PC-9 (cell line): Measurements from ENCODE around the gene SCIN.

ENCODE experiments used
- EZH2 ChIP-seq: fragments of 200-600 bp; sonication (generic); IDR thresholded peaks from 2 replicates; pipeline ENCODE4 v1.8.0; 2017; ENCODE audit warnings: antibody characterized with exemption, low read depth
- TF ChIP-seq, protein P1 (sequence below): fragments of 200-600 bp; sonication (generic); conservative IDR thresholded peaks from 2 replicates; pipeline ENCODE4 v1.6.1; 2017; ENCODE audit warnings: mixed run types, antibody characterized with exemption, mild to moderate bottlenecking, moderate library complexity

DNA sequence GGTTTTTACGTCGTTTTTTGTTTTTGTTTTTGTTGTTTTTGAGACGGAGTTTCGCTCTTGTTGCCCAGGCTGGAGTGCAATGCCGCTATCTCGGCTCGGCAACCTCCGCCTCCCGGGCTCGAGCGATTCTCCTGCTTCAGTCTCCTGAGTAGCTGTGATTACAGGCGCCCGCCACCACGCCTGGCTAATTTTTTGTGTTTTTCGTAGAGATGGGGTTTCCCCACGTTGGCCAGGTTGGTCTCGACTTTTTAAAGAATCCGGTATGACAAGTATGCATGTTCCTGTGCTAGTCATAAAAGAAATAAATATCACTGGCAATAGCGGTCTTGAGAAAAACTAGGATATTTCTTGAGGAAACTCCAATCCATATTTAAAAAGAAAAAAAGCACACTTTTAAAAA is 114.2 kb downstream of the SCIN start:
- TF ChIP-seq, protein P1, sequence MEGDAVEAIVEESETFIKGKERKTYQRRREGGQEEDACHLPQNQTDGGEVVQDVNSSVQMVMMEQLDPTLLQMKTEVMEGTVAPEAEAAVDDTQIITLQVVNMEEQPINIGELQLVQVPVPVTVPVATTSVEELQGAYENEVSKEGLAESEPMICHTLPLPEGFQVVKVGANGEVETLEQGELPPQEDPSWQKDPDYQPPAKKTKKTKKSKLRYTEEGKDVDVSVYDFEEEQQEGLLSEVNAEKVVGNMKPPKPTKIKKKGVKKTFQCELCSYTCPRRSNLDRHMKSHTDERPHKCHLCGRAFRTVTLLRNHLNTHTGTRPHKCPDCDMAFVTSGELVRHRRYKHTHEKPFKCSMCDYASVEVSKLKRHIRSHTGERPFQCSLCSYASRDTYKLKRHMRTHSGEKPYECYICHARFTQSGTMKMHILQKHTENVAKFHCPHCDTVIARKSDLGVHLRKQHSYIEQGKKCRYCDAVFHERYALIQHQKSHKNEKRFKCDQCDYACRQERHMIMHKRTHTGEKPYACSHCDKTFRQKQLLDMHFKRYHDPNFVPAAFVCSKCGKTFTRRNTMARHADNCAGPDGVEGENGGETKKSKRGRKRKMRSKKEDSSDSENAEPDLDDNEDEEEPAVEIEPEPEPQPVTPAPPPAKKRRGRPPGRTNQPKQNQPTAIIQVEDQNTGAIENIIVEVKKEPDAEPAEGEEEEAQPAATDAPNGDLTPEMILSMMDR, result no peak
- TF ChIP-seq EZH2, result no peak
